Upper lobe of right lung (tissue), 1 donor: ENCODE data around the gene CHST10. TPM values are rescaled to one million over a fixed set of nuclear protein-coding genes. Genes with fewer than 3 reads are reported as not detected.
"Not testable (repeated sequence)": the region's sequence is repeated elsewhere in the genome, so short reads cannot be mapped to it uniquely, and the experiment has no call there.

ENCODE experiments used
- ATAC-seq: fragments of 200-7000 bp; cut with Tn5 transposase; one replicate; pipeline ENCODE4 v1.9.1; 2020; ENCODE audit warnings: mild to moderate bottlenecking, moderate library complexity
- DNase-seq: peaks from one replicate; pipeline ENCODE4 v3.0.0-alpha.2; 2020
- H3K27ac ChIP-seq: fragments of 200-600 bp; one replicate; pipeline ENCODE4 v1.8.0; 2022
- H3K27me3 ChIP-seq: fragments of 200-600 bp; one replicate; pipeline ENCODE4 v1.8.0; 2022; ENCODE audit warnings: mild to moderate bottlenecking
- H3K36me3 ChIP-seq: fragments of 200-600 bp; one replicate; pipeline ENCODE4 v1.8.0; 2022
- H3K4me1 ChIP-seq: fragments of 200-600 bp; one replicate; pipeline ENCODE4 v1.8.0; 2022
- H3K4me3 ChIP-seq: fragments of 200-600 bp; one replicate; pipeline ENCODE4 v1.8.0; 2022; ENCODE audit warnings: mild to moderate bottlenecking
- H3K9me3 ChIP-seq: fragments of 200-600 bp; one replicate; pipeline ENCODE4 v1.8.0; 2022
- CTCF ChIP-seq: fragments of 200-600 bp; IDR thresholded peaks from one replicate; pipeline ENCODE4 v1.8.0; 2022; ENCODE audit warnings: antibody characterized with exemption
- intact Hi-C: fragments of 100-400 bp; cut with DNase I; formaldehyde crosslinking; loops from one replicate; pipeline ENCODE4 v1.11.0; 2022
- total RNA-seq: library from RNA; stranded (reverse); fragmentation: NEBNext Ultra II Directional; extraction: Animal tissue kit (Norgen Biotek cat#: 25700); gene quantifications from one replicate; pipeline ENCODE4 v1.2.1, GENCODE V29; 2021
- donor health status: DM: no; HTN: yes; CAD: no; lungs with severe emphysema.

The CHST10 gene
- total RNA-seq, 1 donor from 2014 or later = 8.4 TPM

- Histone ChIP-seq H3K4me3 (no peak overlapping the region), H3K27me3 (no peaks in the 10 kb centered on the region), H3K9me3 (no peaks in the 10 kb centered on the region), H3K36me3 (no peaks in the 10 kb centered on the region), H3K27ac (no peak overlapping the region), H3K4me1 (no peaks in the 10 kb centered on the region)
- TF ChIP-seq CTCF = no peak
- ATAC-seq (no peak), DNase-seq (no peak)
- intact Hi-C loops = no loop called here
These were observed 57.9 kb downstream of the CHST10 start for GRCh38 chr2:100359576-100359975.

- Histone ChIP-seq H3K4me3 (no peak overlapping the region), H3K27me3 (no peaks in the 10 kb centered on the region), H3K27ac (no peak overlapping the region), H3K9me3 (no peaks in the 10 kb centered on the region), H3K36me3 (no peaks in the 10 kb centered on the region), H3K4me1 (no peaks in the 10 kb centered on the region)
- no peak for ATAC-seq
- TF ChIP-seq CTCF = no peak
- intact Hi-C loops = no loop called here
- DNase-seq = no peak
These were observed 58.9 kb downstream of the CHST10 start for GRCh38 chr2:100358554-100358953.

- DNase-seq (no peak), ATAC-seq (no peak)
These were observed 64.9 kb downstream of the CHST10 start for GRCh38 chr2:100352521-100352920.

GRCh38 chr2:100350661-100351185 is 66.7 kb downstream of the CHST10 start:
- Histone ChIP-seq H3K4me1 (no peaks in the 10 kb centered on the region), H3K36me3 (no peaks in the 10 kb centered on the region), H3K9me3 (no peaks in the 10 kb centered on the region), H3K4me3 (no peak overlapping the region), H3K27me3 (no peaks in the 10 kb centered on the region), H3K27ac (no peak overlapping the region)
- intact Hi-C loops = no loop called here
- DNase-seq = no peak
- no peak for ATAC-seq
- TF ChIP-seq CTCF = no peak

More at GRCh38 chr2:100352521-100352920, 64.9 kb downstream of the CHST10 start:
- TF ChIP-seq CTCF = no peak
- no peaks in the 10 kb centered on the region for H3K9me3 ChIP-seq
- H3K4me1 ChIP-seq = no peaks in the 10 kb centered on the region
- intact Hi-C loops = no loop called here
- no peak overlapping the region for H3K27ac ChIP-seq
- H3K4me3 ChIP-seq = no peak overlapping the region
- H3K27me3 ChIP-seq = no peaks in the 10 kb centered on the region
- H3K36me3 ChIP-seq = no peaks in the 10 kb centered on the region

- H3K9me3 ChIP-seq, H3K27ac ChIP-seq, intact Hi-C loops: not testable (repeated sequence)
These were observed 72.3 kb downstream of the CHST10 start for GRCh38 chr2:100345144-100345543.

GRCh38 chr2:100344433-100344832 is 73.0 kb downstream of the CHST10 start:
- Histone ChIP-seq H3K9me3 (no peaks in the 10 kb centered on the region), H3K27me3 (peaks cover 7% of the 10 kb centered on the region), H3K4me1 (no peaks in the 10 kb centered on the region), H3K36me3 (no peaks in the 10 kb centered on the region), H3K27ac (no peak overlapping the region), H3K4me3 (no peak overlapping the region)
- DNase-seq = no peak
- ATAC-seq = no peak
- TF ChIP-seq CTCF = no peak
- intact Hi-C loops = no loop called here

More at GRCh38 chr2:100345144-100345543, 72.3 kb downstream of the CHST10 start:
- H3K27me3 ChIP-seq, ATAC-seq, DNase-seq, H3K4me3 ChIP-seq, H3K36me3 ChIP-seq, H3K4me1 ChIP-seq: not testable (repeated sequence)

GRCh38 chr2:100342466-100342865 is 75.0 kb downstream of the CHST10 start:
- ATAC-seq, DNase-seq, intact Hi-C loops, H3K4me1 ChIP-seq, H3K27ac ChIP-seq, H3K4me3 ChIP-seq, H3K36me3 ChIP-seq, H3K9me3 ChIP-seq, H3K27me3 ChIP-seq: not testable (repeated sequence)
